Bronchial epithelial cell (primary cell): Measurements from ENCODE around the gene CACNG7. TPM values are rescaled to one million over a fixed set of nuclear protein-coding genes. Genes with fewer than 3 reads are reported as not detected.

ENCODE experiments used
- DNase-seq: peaks from one replicate; pipeline ENCODE4 v3.0.0-alpha.2; 2010; ENCODE audit warnings: low read depth
- FAIRE-seq: peaks from 2 replicates; lab custom pipeline; 2011; peaks lifted over from hg19 to GRCh38; lab: Jason Lieb, UNC
- H3K27me3 ChIP-seq: 2 replicates; pipeline ENCODE4 v1.5.1; 2011; ENCODE audit warnings: low read length; ENCODE audit not compliant: control insufficient read depth, insufficient read depth
- H3K36me3 ChIP-seq: 2 replicates; pipeline ENCODE4 v1.5.1; 2011; ENCODE audit warnings: low read length; ENCODE audit not compliant: control insufficient read depth, insufficient read depth
- H3K4me3 ChIP-seq: 2 replicates; pipeline ENCODE4 v1.5.1; 2011; ENCODE audit warnings: mild to moderate bottlenecking, low read depth, low read length, control low read depth
- CTCF ChIP-seq: IDR thresholded peaks from 2 replicates; pipeline ENCODE4 v1.5.1; 2011; ENCODE audit warnings: mild to moderate bottlenecking, moderate library complexity, low read length, control low read depth, inconsistent platforms; ENCODE audit not compliant: insufficient read depth, severe bottlenecking
- total RNA-seq: library from RNA; depleted of rRNA; stranded (reverse); fragments of >200 nt; gene quantifications from 2 replicates; pipeline ENCODE4 v1.2.1, GENCODE V29; 2014

CACNG7 gene
- total RNA-seq: not detected in 2 replicates

GRCh38 chr19:53908935-53909415 is at the start of gene CACNG7:
Gene CACNG7 (plus strand): TSS chr19:53909278. CDS start chr19:53912832, 3,554 bp downstream.
- no peak for TF ChIP-seq CTCF
- DNase-seq (no peak), FAIRE-seq (no peak)
- Histone ChIP-seq H3K36me3 (no peaks in the 10 kb centered on the region), H3K4me3 (no peak within 1 kb of the TSS), H3K27me3 (peaks cover 28% of the 10 kb centered on the region)

- DNase-seq (no peak), FAIRE-seq (peak; percentile 36)
- no peak for TF ChIP-seq CTCF
- no peaks in the 10 kb centered on the region for H3K27me3 ChIP-seq
- no peaks in the 10 kb centered on the region for H3K36me3 ChIP-seq
- no peak overlapping the region for H3K4me3 ChIP-seq
Measured at GRCh38 chr19:53864308-53864836, 44.7 kb upstream of the CACNG7 start.

- H3K27me3 ChIP-seq: no peaks in the 10 kb centered on the region
- no peak overlapping the region for H3K4me3 ChIP-seq
- FAIRE-seq: no peak
- no peak for TF ChIP-seq CTCF
- DNase-seq: no peak
- H3K36me3 ChIP-seq: no peaks in the 10 kb centered on the region
Measured at GRCh38 chr19:53865523-53865917, 43.6 kb upstream of the CACNG7 start.

GRCh38 chr19:53865918-53866864 is 42.9 kb upstream of the CACNG7 start:
- Histone ChIP-seq H3K36me3 (no peaks in the 10 kb centered on the region), H3K27me3 (no peaks in the 10 kb centered on the region), H3K4me3 (no peak overlapping the region)
- no peak for TF ChIP-seq CTCF
- DNase-seq (no peak), FAIRE-seq (no peak)

GRCh38 chr19:53866865-53867224 is 42.2 kb upstream of the CACNG7 start:
- TF ChIP-seq CTCF: no peak
- no peak for FAIRE-seq
- H3K4me3 ChIP-seq: peak overlapping the region; percentile 36

More at GRCh38 chr19:53866865-53867224, 42.2 kb upstream of the CACNG7 start:
- H3K27me3 ChIP-seq: no peaks in the 10 kb centered on the region
- no peaks in the 10 kb centered on the region for H3K36me3 ChIP-seq
- DNase-seq: no peak
